BE2C (cell line): ENCODE results near the gene BRICD5.

Experiments used
- DNase-seq: peaks from one replicate; pipeline ENCODE4 v3.0.0-alpha.2; 2020
- H3K27me3 ChIP-seq: fragments of 250-450 bp; sonication (Bioruptor Pico); 2 replicates; pipeline ENCODE4 v1.5.1; 2020; ENCODE audit warnings: mild to moderate bottlenecking
- H3K36me3 ChIP-seq: fragments of 250-450 bp; sonication (Bioruptor Pico); 2 replicates; pipeline ENCODE4 v1.5.1; 2020; ENCODE audit warnings: mild to moderate bottlenecking
- H3K4me1 ChIP-seq: fragments of 250-450 bp; sonication (Bioruptor Pico); 2 replicates; pipeline ENCODE4 v1.5.1; 2020
- H3K4me3 ChIP-seq: 2 replicates; pipeline ENCODE4 v1.5.1; 2011; ENCODE audit warnings: low read depth, low read length
- H3K9me3 ChIP-seq: fragments of 250-450 bp; sonication (Bioruptor Pico); 2 replicates; pipeline ENCODE4 v1.5.1; 2020
- CTCF ChIP-seq: IDR thresholded peaks from 2 replicates; pipeline ENCODE4 v1.5.1; 2012; ENCODE audit warnings: mild to moderate bottlenecking, low read depth, low read length

The BRICD5 gene

GRCh38 chr16:2163211-2163881, 47.3 kb downstream of the BRICD5 start:
- no peaks in the 10 kb centered on the region for H3K9me3 ChIP-seq
- peaks cover 46% of the 10 kb centered on the region for H3K36me3 ChIP-seq
- H3K4me3 ChIP-seq: no peak overlapping the region
- H3K4me1 ChIP-seq: peaks cover 14% of the 10 kb centered on the region
- no peak for DNase-seq
- no peaks in the 10 kb centered on the region for H3K27me3 ChIP-seq
- no peak for TF ChIP-seq CTCF

GRCh38 chr16:2162676-2163118, 48.0 kb downstream of the BRICD5 start:
- H3K36me3 ChIP-seq: peaks cover 39% of the 10 kb centered on the region
- H3K27me3 ChIP-seq: no peaks in the 10 kb centered on the region
- no peak for DNase-seq
- H3K9me3 ChIP-seq: no peaks in the 10 kb centered on the region
- H3K4me3 ChIP-seq: no peak overlapping the region
- no peak for TF ChIP-seq CTCF
- peaks cover 14% of the 10 kb centered on the region for H3K4me1 ChIP-seq

- Histone ChIP-seq H3K36me3 (peaks cover 31% of the 10 kb centered on the region), H3K4me1 (peaks cover 14% of the 10 kb centered on the region), H3K4me3 (no peak overlapping the region), H3K9me3 (no peaks in the 10 kb centered on the region), H3K27me3 (no peaks in the 10 kb centered on the region)
- no peak for TF ChIP-seq CTCF
- DNase-seq: no peak
Measured at GRCh38 chr16:2161911-2162310, 48.8 kb downstream of the BRICD5 start.

- Histone ChIP-seq H3K4me1 (peaks cover 14% of the 10 kb centered on the region), H3K27me3 (no peaks in the 10 kb centered on the region), H3K9me3 (no peaks in the 10 kb centered on the region), H3K4me3 (no peak overlapping the region), H3K36me3 (peaks cover 23% of the 10 kb centered on the region)
- DNase-seq: peak; percentile 63
- TF ChIP-seq CTCF: no peak
Measured at GRCh38 chr16:2160915-2161551, 49.6 kb downstream of the BRICD5 start.
